Activated gamma-delta T cell treated with Interleukin-2 at 50 U/mL for 16 hours (primary cell): ENCODE results near the gene THUMPD3.

Experiments
- DNase-seq: peaks from one replicate; pipeline ENCODE4 v3.0.0-alpha.2; 2020

Gene THUMPD3

GRCh38 chr3:9361691-9362388 is 1.0 kb upstream of the THUMPD3 start:
- no peak for DNase-seq

GRCh38 chr3:9369508-9369907 is 6.7 kb downstream of the THUMPD3 start:
- no peak for DNase-seq

- DNase-seq, result no peak
Measured at GRCh38 chr3:9373465-9373864, 10.6 kb downstream of the THUMPD3 start.

DNA sequence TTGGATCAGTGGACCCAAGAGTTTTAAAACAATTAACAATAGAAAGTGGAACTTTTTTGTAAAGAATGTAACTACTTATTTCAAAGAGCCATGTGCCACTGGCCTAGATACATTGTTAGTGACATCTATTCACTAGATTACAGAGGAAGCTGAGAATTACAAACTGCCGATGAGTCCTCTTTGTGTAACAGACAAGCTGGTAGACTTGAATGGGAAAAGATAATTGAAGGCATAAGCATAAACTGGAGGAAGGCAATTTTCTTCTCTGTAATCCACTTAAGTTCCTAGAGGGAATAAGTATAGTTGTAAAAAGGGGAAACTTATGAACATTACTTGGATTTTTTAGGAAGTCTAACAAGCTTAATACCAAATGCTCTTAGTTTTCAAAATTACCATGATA is 15.1 kb downstream of the THUMPD3 start:
- no peak for DNase-seq

DNA sequence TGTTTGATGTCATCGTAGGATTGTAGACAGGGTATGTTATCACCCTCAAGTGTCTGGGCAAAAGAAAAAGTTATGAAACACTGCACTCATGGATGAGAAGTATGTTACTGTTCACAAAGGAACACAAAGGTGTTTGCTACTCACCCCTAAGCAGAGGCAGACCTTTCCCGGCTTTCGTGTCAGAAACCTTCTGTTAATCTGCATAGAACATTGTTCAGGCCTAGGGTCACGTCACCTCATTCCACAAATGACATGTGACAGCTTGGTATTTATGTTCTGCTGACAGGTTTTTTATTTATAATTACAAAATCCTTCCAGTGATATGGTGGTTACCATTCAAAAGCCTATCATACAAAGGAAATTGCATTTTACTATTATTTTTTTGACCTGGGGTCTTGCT is 16.5 kb downstream of the THUMPD3 start:
- no peak for DNase-seq

GRCh38 chr3:9380014-9380413 is 17.2 kb downstream of the THUMPD3 start:
- no peak for DNase-seq

- DNase-seq, result no peak
Measured at GRCh38 chr3:9384141-9384828, 21.4 kb downstream of the THUMPD3 start.

- DNase-seq, result no peak
Measured at GRCh38 chr3:9385187-9386077, 22.6 kb downstream of the THUMPD3 start.

DNA sequence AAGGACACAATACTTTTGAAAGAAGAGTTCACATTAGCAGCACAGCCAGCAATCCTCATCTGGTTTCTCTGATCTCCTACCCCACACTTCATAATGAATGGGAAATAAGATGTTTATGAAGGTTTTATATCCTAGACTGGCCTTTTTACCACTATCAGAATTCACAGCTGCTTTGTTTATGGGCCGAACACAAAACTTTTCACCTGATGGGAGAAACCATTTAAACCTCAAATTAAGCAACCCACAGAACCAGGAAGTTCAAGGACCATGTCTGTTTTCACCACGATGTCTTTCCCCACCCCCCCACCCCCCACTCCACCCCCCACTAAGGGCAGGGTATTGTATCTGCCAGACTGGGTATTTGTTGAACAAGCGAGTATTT is 23.2 kb downstream of the THUMPD3 start:
- DNase-seq, result no peak

- no peak for DNase-seq
Measured at GRCh38 chr3:9386501-9387321, 23.9 kb downstream of the THUMPD3 start.

DNA sequence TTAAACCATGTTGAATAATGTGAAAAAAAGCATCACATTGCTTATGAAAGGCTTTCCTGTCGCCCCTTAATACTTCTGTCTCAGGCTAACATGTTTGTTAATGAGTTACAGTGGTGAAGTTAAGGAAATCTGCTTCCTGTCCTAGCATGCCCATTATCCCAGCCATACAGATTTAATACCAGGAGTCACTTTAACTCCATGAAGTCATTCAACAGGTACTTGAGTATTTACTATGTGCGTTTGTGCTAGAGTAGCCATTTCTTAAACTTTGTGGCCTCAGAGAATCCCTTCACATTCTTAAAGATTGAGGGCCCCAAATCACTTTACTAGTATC is 24.4 kb downstream of the THUMPD3 start:
- DNase-seq, result no peak

DNA sequence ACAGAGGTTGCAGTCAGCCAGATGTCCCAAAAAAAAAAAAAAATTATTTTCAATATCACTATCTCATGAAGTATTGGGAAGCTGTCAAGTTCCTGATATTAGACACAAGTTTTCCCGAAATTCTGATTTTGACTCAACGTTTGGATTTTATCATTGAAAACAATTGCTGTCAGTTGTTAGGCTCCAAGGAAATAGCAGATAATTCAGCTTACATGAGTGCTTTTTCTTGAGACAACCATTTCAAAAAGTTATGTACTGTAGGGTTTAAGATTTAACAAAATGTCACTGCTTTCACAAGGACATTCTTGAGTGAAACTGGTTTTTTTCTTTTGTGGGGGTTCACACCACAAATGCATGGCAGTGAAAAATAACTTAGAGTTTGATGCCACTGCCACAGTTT is 25.3 kb downstream of the THUMPD3 start:
- no peak for DNase-seq

DNA sequence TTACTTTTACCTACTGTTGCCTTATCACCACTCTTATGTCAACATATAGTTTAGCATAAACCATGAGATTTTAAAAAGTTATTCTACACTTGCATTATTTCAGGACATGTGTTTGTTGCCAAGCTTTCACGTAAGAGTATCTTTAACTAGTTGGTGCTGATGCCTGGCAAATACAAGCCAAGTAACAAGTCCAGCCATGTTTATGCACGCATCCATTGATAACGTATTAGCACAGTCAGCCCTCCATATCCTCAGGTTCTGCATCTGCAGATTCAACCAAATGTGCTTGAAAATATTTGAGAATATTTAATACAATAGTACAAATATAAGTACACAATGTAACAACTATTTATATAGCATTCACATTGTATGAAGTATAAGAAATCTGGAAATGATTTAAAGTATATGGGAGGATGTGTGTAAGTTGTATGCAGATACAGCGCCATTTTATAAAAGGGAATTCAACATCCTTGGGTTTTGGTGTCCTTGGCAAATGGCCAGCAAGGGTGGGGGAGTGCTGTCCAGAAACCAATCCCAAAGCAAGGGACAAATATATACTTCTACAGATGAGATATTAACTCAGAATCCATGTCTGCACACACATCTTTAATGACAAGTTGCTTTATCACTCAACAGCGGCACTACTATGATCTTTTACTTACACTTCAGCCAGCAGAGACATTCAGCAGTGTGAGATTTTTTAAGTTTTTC is 25.9 kb downstream of the THUMPD3 start:
- DNase-seq, result no peak

DNA sequence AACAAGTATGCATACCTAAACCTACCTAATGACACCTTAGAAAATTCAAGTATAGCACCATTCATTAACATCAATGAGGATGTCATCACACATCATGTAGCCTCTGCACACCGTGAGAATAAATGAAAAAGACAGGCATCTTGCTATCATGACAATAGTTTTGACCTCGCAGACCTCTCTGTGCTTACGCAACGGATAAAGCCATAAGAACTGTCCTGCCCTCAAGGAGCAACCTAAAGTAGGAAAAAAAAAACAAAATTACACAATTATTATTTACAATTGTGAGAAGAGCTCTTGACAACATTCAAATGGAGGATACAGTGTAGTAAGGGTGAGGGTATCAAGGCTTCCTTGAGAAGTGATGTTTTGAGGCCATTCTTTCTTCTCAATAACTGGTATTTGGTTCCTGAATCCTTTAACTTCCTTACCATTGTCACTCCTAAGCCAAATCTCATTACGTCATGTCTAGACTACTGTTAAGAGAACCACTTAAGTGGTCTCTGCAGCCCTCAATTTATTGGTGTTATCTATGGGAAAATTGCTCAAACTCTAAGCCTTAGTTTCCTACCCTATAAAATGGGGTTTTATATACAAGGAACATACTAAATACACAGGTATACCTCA is 27.5 kb downstream of the THUMPD3 start:
- DNase-seq, result no peak

GRCh38 chr3:9392041-9392440 is 29.2 kb downstream of the THUMPD3 start:
- DNase-seq, result no peak

DNA sequence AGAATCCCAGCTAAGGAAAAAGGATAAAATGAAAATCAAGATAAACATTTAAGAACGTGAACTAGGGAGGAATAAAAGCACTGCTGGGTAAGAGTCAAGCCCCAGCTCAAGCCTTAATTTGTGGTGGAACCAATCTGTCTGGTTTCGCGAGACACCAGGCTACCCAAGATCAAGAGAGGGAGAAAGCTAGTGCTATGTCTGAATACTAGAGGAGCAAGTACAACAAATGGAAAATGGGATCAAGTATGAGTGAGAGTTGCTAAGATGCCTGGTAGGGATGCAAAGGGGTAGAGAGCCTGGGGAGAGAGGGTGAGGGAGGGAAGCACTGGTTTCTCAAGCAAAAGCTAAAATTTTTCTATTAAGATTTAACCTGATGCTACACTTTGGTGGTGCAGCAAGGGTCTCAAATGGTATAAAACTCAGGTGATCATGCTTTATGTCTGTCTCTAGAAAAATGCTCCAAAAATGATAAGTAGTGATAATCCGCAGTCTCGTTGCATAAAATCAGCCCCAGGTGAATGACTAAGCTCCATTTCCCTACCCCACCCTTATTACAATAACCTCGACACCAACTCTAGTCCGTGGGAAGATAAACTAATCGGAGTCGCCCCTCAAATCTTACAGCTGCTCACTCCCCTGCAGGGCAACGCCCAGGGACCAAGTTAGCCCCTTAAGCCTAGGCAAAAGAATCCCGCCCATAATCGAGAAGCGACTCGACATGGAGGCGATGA is 32.9 kb downstream of the THUMPD3 start:
- DNase-seq, result no peak

GRCh38 chr3:9396301-9396631 is 33.4 kb downstream of the THUMPD3 start:
- no peak for DNase-seq

GRCh38 chr3:9396632-9397331 is 33.9 kb downstream of the THUMPD3 start:
- DNase-seq, result peak; percentile 99

- DNase-seq, result peak; percentile 99
Measured at GRCh38 chr3:9397332-9397905, 34.6 kb downstream of the THUMPD3 start, which contains the start of gene SETD5. Gene SETD5, plus strand, starts transcription at chr3:9397615. Its CDS starts 31,324 bp downstream, at chr3:9428939.
